ENCODE results near the gene SHH.

DNA sequence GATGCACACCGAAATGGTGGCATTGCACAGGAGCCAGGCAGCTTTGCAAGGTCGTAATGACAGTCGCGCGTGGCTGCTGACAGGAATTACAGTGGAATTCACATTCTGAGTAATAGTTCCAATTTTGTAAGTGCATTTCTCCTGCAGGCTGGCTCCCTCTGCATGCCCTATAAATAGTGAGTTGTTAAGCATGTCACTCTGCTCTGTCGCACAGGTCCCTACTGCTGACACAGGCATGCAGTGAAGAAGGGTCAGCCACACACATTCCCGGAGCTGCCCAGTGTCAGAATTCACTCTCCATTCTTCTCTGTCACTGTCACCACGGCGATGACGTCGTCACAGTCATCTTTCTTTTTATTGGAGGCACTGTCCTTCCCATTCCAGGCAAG, 49.2 kb upstream of the SHH start:
- TF ChIP-seq, protein P1, sequence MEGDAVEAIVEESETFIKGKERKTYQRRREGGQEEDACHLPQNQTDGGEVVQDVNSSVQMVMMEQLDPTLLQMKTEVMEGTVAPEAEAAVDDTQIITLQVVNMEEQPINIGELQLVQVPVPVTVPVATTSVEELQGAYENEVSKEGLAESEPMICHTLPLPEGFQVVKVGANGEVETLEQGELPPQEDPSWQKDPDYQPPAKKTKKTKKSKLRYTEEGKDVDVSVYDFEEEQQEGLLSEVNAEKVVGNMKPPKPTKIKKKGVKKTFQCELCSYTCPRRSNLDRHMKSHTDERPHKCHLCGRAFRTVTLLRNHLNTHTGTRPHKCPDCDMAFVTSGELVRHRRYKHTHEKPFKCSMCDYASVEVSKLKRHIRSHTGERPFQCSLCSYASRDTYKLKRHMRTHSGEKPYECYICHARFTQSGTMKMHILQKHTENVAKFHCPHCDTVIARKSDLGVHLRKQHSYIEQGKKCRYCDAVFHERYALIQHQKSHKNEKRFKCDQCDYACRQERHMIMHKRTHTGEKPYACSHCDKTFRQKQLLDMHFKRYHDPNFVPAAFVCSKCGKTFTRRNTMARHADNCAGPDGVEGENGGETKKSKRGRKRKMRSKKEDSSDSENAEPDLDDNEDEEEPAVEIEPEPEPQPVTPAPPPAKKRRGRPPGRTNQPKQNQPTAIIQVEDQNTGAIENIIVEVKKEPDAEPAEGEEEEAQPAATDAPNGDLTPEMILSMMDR (IDR thresholded peaks at IDR 0.05), result no peak
- TF ChIP-seq CREB1 (CRISPR knock-in tag; IDR thresholded peaks at IDR 0.05) (no peak), FOXK1 (CRISPR knock-in tag; IDR thresholded peaks at IDR 0.05) (no peak), SMAD3 (CRISPR knock-in tag; IDR thresholded peaks at IDR 0.05; ENCODE audit: borderline replicate concordance) (no peak), HMGA2 (CRISPR knock-in tag; IDR thresholded peaks at IDR 0.05) (no peak), MXD4 (CRISPR knock-in tag; IDR thresholded peaks at IDR 0.05; ENCODE audit: borderline replicate concordance) (no peak), NFE2L1 (CRISPR knock-in tag; IDR thresholded peaks at IDR 0.05) (no peak), GABPB1 (CRISPR knock-in tag; IDR thresholded peaks at IDR 0.05) (no peak), CREM (CRISPR knock-in tag; IDR thresholded peaks at IDR 0.05) (no peak)
- TF ChIP-seq, protein P2, sequence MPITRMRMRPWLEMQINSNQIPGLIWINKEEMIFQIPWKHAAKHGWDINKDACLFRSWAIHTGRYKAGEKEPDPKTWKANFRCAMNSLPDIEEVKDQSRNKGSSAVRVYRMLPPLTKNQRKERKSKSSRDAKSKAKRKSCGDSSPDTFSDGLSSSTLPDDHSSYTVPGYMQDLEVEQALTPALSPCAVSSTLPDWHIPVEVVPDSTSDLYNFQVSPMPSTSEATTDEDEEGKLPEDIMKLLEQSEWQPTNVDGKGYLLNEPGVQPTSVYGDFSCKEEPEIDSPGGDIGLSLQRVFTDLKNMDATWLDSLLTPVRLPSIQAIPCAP (CRISPR knock-in tag; IDR thresholded peaks at IDR 0.05), result no peak
- TF ChIP-seq, protein P3, sequence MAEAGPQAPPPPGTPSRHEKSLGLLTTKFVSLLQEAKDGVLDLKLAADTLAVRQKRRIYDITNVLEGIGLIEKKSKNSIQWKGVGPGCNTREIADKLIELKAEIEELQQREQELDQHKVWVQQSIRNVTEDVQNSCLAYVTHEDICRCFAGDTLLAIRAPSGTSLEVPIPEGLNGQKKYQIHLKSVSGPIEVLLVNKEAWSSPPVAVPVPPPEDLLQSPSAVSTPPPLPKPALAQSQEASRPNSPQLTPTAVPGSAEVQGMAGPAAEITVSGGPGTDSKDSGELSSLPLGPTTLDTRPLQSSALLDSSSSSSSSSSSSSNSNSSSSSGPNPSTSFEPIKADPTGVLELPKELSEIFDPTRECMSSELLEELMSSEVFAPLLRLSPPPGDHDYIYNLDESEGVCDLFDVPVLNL (CRISPR knock-in tag; IDR thresholded peaks at IDR 0.05; ENCODE audit: borderline replicate concordance, low read depth), result no peak
- TF ChIP-seq, protein P4, sequence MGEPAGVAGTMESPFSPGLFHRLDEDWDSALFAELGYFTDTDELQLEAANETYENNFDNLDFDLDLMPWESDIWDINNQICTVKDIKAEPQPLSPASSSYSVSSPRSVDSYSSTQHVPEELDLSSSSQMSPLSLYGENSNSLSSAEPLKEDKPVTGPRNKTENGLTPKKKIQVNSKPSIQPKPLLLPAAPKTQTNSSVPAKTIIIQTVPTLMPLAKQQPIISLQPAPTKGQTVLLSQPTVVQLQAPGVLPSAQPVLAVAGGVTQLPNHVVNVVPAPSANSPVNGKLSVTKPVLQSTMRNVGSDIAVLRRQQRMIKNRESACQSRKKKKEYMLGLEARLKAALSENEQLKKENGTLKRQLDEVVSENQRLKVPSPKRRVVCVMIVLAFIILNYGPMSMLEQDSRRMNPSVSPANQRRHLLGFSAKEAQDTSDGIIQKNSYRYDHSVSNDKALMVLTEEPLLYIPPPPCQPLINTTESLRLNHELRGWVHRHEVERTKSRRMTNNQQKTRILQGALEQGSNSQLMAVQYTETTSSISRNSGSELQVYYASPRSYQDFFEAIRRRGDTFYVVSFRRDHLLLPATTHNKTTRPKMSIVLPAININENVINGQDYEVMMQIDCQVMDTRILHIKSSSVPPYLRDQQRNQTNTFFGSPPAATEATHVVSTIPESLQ (CRISPR knock-in tag; IDR thresholded peaks at IDR 0.05), result no peak
- TF ChIP-seq, protein P5, sequence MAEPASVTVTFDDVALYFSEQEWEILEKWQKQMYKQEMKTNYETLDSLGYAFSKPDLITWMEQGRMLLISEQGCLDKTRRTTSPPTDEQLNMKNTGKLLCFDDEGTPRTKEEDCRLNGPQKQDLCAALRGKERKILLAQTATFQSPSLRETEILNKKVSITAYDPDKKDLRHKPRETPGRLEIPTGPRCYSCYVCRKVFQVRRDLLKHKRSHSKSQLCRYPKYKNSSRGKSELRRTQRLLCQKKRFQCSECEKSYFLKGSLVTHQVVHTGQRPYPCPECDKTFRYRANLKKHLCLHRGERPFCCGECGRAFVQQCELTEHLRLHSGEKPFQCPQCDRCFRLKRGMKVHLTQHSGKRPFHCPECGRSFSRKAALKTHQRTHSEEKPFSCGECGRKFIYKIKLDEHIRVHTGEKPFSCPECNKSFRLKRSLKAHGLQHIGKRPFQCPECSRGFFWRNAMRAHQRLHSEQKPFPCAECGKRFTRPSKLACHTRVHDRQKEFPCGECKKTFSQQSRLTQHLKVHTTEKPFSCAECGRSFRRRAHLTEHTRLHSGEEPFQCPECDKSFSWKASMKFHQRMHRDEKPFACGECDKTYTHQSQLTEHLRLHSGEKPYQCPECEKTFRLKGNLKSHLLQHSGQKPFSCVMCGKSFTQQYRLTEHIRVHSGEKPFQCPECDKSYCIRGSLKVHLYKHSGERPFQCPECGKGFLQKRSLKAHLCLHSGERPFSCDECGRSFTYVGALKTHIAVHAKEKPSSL (CRISPR knock-in tag; conservative IDR thresholded peaks at IDR 0.05), result no peak
- TF ChIP-seq, protein P6, sequence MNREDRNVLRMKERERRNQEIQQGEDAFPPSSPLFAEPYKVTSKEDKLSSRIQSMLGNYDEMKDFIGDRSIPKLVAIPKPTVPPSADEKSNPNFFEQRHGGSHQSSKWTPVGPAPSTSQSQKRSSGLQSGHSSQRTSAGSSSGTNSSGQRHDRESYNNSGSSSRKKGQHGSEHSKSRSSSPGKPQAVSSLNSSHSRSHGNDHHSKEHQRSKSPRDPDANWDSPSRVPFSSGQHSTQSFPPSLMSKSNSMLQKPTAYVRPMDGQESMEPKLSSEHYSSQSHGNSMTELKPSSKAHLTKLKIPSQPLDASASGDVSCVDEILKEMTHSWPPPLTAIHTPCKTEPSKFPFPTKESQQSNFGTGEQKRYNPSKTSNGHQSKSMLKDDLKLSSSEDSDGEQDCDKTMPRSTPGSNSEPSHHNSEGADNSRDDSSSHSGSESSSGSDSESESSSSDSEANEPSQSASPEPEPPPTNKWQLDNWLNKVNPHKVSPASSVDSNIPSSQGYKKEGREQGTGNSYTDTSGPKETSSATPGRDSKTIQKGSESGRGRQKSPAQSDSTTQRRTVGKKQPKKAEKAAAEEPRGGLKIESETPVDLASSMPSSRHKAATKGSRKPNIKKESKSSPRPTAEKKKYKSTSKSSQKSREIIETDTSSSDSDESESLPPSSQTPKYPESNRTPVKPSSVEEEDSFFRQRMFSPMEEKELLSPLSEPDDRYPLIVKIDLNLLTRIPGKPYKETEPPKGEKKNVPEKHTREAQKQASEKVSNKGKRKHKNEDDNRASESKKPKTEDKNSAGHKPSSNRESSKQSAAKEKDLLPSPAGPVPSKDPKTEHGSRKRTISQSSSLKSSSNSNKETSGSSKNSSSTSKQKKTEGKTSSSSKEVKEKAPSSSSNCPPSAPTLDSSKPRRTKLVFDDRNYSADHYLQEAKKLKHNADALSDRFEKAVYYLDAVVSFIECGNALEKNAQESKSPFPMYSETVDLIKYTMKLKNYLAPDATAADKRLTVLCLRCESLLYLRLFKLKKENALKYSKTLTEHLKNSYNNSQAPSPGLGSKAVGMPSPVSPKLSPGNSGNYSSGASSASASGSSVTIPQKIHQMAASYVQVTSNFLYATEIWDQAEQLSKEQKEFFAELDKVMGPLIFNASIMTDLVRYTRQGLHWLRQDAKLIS (CRISPR knock-in tag; IDR thresholded peaks at IDR 0.05; ENCODE audit: borderline replicate concordance), result no peak

All from WTC11 (cell line).